ENCODE results near the gene FBLN5.

DNA sequence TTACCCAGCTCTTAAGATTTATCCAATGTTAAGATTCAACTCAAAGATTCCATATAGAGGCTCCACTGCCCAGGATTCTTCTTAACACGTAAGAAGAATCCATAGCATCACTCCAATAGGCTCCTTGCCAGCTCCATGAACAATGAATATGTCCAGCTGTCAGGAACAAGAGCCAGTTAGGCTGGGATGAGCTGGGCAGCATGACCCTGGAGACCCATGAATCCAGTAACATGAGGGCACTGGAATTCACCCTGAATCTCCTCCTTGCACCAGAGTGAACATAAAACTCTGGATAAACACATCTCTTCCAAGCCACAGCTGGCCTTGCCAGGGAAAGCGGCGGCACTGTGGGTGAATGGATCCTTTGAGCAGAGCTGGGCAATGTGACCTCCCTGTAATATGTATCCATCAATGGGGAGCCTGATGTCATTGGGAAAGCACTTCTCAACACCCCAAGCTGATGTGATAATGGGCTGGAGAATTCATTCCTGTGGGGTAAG lies 55.7 kb downstream of the FBLN5 start:
- TF ChIP-seq POLR2AphosphoS5 (IDR thresholded peaks at IDR 0.05; ENCODE audit: borderline replicate concordance, low read depth, low read length) (no peak), EZH2 (IDR thresholded peaks at IDR 0.05) (no peak), FOXP2 (optimal IDR thresholded peaks at IDR 0.05; ENCODE audit: control extremely low read depth, extremely low read length, insufficient read depth) (no peak)
